Measurements from ENCODE around the gene SKA3.

- TF ChIP-seq CTCF (IDR thresholded peaks at IDR 0.05) (no peak), POLR2A (IDR thresholded peaks at IDR 0.05) (no peak)
These were observed 35.9 kb upstream of the SKA3 start for GRCh38 chr13:21212138-21212775.

Data from ovary (tissue), 3 donors.